NCI-H524 (cell line): ENCODE data around the gene PINLYP.
"Not testable (repeated sequence)": the region's sequence is repeated elsewhere in the genome, so short reads cannot be mapped to it uniquely, and the experiment has no call there.

ENCODE experiments used
- DNase-seq, 2 experiments: peaks; one replicate each; lab custom pipeline; 2025; lab: John Stamatoyannopoulos, UW

PINLYP gene

GRCh38 chr19:43582495-43582894, 6.9 kb downstream of the PINLYP start:
- no peak for DNase-seq

DNA sequence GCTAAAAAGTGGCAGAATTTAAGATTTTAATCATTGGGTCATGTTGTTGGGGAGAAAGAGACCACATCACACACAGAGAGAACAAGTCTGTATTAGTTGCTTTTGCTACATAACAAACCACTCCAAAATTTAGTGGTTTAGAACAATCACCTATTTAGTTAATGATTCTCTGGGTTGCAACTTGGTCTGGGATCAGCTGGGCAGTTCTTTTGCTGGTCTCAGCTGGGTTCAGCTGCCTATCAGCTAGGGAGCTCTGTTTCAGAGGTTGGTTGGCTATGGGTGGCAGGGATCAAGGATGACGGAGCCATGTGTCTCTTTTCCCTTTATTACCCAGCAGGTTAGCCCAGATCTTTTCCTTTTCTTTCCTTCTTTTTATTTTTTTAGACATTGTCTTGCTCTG, 8.9 kb downstream of the PINLYP start:
- no peak for DNase-seq

DNA sequence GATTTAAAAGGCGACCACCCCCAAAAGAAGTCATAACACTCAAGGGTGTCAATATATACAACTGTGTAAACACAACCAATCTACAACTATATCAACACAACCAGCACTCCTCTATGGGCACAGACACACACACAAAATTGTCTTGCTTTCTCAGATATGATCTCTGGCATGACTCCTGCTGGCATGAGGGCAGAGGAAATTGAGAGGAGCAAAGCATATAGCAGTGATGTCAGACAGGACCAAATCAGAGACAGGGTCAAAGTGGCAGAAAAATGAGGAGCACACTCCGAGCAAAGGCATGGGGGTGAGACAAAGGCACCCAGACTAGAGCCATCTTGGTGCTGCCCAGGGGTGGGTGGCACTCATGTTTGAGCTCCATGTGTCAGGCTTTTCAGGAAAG, 10.7 kb downstream of the PINLYP start:
- no peak for DNase-seq

DNA sequence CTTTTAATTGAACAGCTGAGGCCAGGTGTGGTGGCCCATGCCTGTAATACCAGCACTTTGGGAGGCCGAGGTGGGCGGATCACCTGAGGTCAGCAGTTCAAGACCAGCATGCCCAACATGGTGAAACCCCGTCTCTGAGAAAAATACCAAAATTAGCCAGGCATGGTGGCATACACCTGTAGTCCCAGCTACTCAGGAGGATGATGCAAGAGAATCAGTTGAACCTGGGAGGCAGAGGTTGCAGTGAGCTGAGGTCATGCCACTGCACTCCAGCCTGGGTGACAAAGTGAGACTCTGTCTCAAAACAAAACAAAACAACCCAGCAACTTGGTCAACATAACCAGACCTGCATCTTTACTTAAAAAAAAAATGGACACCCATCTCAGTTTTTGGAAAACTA, 11.4 kb downstream of the PINLYP start:
- not testable (repeated sequence) for DNase-seq

DNA sequence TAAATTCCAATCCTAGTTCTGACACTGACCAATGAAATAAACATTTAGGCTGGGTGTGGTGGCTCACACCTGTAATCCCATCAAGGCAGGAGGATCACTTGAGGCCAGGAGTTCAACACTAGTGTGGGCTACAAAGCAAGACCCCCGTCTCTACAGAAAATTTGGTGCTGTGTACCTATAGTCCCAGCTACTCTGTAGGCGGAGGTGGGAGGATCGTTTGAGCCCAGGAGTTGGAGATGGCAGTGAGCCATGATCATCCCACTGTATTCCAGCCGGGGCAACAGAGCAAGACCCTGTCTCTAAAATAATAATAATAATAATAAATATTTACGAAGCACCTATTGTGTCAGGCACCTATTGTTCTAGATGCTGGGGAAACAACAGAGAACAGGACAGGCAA, 13.7 kb downstream of the PINLYP start:
- no peak for DNase-seq

- no peak for DNase-seq
Measured at GRCh38 chr19:43589678-43590077, 14.1 kb downstream of the PINLYP start.

- no peak for DNase-seq
Measured at GRCh38 chr19:43591904-43592772, 16.5 kb downstream of the PINLYP start.

DNA sequence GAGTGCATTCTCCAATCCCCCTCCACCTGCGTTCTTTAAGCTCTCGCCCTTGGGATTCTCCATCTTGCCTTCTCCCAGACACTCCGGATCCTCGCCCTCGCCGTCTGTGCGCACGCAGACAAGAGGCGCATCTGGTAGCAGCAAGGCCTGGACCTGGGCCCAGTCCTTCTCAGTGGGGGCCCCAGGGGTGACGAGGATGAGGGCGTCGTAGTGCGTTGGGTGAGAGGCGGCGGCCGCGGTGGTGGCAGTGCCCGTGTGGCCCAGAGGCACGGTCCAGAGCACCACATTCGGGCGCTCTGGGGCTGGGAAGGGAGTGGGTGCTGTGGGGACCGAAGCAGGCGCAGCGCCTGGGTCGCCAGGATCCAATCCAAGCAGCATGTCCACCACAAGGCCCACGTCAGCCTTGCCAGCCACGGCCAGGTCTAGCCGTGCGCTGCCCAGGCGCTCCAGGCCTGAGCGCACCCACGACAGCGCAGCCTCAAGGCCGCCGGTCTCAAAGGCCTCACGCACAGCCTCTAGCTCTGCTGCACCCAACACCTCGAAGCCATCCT, 17.3 kb downstream of the PINLYP start:
- DNase-seq: no peak

- no peak for DNase-seq
Measured at GRCh38 chr19:43594081-43594697, 18.6 kb downstream of the PINLYP start.

- peak in 1 of 2 experiments; percentile 52 for DNase-seq
Measured at GRCh38 chr19:43594710-43595604, 19.4 kb downstream of the PINLYP start.

DNA sequence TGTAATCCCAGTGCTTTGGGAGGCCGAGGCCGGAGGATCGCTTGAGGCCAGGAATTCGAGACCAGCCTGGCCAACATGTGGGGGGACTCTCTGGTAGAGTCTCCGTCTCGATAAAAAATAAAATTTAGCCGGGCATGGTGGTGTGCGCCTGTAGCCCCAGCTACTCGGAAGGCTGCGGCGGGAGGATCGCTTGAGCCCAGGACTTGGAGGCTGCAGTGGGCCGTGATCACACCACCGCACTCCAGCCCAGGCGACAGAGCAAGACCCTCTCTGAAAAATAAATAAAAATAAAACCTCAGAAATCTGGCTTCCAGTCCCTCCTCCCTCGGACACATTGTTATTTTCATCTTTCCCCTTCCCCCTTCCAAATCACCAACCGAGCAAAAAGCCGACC, 20.0 kb downstream of the PINLYP start:
- DNase-seq: no peak

- peak; percentile 99 for DNase-seq
Measured at GRCh38 chr19:43595999-43596841, 20.6 kb downstream of the PINLYP start, which contains the start of the genes IRGQ and ZNF576. TSS of gene IRGQ (minus strand) at chr19:43596134. CDS start at chr19:43595338, 796 bp downstream. TSS of gene ZNF576 (plus strand) at chr19:43596595. CDS start at chr19:43597109, 514 bp downstream.

DNA sequence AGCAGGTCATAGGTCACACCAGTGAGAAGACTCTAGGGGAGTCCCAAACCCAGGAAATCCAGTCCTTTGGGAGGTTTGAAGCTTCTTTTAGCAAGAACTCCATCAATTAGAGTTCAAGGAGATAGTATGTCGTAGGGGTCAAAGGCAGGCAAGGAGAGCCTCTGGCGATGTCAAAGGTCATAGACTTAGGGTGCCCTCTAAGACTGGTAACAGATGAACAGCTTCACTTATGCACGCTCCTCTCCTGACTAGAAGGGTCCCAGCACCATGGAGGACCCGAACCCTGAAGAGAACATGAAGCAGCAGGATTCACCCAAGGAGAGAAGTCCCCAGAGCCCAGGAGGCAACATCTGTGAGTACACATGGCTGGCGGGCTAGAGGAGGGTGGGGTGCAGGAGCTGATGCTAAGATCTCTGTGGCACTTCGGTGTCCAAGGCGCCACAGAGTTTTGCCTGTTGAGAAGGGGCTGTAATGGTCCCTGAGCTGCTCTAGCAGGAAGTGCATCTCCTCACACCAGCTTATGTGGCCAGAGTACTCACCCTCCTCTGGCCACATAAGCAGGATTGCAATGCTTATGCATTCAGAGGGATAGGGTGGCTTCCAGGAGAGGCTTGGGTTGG, 21.4 kb downstream of the PINLYP start:
- DNase-seq: no peak

- no peak for DNase-seq
Measured at GRCh38 chr19:43597876-43598275, 22.3 kb downstream of the PINLYP start.

DNA sequence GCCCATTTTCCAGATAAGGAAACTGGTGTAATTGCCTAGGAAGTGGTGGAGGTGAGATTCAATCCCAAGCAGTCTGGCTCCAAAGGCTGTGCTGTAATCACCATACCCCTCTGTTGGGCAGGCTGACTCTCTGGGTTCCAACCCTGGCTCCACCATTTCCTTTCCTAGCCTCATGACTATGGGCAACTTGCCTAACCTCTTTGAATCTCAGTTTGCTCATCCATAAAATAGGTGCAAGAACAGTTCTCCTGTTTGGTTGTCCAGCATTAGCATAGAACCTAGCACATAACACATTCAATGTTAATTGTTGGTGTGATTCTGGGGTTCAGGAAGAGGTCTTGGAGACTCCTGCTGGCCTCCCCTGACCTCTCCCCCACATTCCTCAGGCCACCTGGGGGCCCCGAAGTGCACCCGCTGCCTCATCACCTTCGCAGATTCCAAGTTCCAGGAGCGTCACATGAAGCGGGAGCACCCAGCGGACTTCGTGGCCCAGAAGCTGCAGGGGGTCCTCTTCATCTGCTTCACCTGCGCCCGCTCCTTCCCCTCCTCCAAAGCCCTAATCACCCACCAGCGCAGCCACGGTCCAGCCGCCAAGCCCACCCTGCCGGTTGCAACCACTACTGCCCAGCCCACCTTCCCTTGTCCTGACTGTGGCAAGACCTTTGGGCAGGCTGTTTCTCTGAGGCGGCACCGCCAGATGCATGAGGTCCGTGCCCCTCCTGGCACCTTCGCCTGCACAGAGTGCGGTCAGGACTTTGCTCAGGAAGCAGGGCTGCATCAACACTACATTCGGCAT, 23.0 kb downstream of the PINLYP start:
- DNase-seq: no peak

DNA sequence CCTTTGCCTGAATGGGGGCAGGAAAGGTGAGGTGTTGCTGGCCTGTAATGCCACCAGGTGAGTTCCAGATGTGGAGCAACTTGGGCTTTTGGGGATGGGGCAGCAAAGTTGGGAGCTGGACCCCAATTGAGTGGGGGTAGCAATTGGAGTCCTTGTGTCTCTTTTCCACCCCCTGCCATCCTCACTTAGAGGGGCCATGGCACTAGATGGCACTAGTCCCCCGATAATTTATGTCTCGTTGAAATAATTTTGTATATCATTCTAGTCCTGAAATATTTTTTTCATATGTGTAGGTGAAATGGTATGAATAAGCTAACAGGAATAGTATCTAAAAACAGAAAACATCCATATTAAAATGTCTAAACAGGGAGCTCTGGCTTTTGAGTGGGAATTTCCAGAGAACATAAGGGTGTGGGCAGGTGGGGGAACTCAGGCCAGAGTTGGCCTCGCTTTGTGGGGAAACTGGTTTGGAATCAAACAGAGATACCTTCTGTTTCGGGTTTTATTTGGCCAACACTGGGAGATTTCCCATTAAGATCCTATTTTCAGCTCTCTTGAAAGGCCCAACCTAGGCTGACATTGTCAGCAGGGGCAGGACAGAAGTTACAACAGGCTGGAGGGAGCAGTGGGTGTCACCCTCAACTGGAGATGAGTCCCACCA, 24.2 kb downstream of the PINLYP start:
- DNase-seq: no peak

GRCh38 chr19:43600326-43600725, 24.7 kb downstream of the PINLYP start:
- DNase-seq: not testable (repeated sequence)

DNA sequence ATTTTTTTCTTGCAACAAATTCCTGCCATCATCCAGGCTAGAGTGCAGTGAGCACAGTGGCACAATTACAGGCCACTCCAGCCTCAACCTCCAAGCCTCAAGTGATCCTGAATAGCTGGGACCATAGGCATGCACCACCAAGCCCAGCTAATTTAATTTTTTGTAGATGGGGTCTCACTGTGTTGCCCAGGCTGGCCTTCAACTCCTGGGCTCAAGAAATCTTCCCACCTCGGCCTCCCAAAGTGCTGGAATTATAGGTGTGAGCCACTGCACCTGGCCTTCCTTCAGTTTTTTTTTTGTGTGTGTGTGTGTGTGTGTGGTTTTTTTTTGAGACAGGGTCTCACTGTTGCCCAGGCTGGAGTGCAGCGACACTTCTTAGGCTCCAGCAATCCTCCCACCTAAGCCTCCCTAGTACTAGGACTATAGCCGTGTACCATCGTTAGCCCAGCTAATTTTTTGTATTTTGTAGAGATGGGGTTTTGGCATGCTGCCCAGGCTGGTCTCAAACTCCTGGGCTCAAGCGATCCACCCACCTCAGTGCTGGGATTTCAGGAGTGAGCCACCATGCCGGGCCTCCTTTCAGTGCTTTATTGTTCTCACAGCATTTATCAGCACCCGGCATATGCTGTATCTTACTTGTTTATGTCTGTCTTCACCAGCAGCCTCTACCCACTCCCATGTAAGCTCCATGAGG, 30.4 kb downstream of the PINLYP start:
- DNase-seq: no peak
